Measurements from ENCODE around the gene ZNRF1. TPM values are rescaled to one million over a fixed set of nuclear protein-coding genes. Genes with fewer than 3 reads are reported as not detected.

ZNRF1 gene
- total RNA-seq, 1 experiment from 2014 or later, result 16.8 TPM

- peak; percentile 53 for DNase-seq (ENCODE audit: low read depth)
Observed at GRCh38 chr16:75026239-75026891, 27.5 kb downstream of the ZNRF1 start.

- DNase-seq (ENCODE audit: low read depth), result no peak
Observed at GRCh38 chr16:75026892-75027391, 28.1 kb downstream of the ZNRF1 start.

DNA sequence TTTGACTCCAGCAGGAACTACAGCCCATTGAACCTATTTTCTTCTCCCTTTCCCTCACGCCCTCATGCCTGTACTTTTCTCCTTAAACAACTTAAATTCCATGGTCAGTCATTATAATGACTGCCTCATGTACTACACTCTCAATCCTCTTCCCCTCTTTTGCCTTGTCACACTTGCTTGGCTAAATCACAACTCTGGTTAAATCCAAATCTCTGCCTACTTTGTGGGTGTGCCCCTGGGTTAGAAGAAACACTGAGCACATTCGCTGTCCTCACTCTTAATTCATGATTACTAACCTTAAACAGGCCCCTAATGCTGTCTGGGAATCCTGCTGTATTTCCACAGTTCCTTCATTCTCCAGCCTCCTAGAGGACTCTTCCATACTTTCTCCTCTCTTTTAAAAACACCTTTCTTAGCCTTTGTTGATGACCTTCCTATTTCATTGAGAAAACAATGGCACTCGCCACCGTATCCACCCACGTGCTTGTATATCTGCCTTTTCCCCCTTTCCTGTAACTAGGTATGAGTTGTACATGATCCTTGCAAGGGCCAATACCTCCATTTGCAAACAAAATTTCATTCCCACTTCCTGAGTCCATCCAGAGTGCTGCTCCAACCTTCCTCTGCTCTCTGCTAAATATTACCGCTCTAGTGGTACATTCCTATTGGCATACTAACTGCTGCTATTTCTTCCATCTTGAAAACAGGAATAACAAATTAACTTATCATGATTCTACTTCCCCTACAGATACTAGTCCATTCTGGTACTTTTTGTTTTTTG lies 28.9 kb downstream of the ZNRF1 start:
- DNase-seq (ENCODE audit: low read depth), result no peak

DNA sequence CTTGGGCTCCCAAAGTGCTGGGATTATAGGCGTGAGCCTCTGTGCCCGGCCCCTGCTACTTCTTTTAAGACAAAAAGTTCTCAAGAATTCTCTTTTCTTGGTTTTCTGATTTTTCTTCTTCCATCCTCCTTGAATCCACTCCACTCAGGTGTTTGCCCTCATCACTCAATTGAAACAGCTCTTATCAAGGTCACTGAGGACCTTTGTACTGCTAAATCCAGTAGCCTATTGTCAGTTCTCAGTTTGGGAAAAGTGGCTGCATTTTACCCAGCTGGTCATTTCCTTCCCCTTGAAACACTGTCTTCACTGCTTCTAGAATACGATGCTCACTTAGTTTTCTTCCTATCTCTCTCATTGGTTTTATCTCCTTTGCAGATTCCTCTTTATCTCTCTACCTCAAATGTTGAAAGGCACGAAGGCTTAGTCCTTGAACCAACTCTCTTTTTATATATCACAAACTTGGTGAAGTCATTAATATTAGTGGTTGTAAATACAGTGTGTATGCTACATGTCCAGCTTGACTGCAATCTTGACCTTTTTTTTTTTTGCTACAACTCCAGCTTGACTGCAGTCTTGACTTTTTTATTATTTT lies 29.8 kb downstream of the ZNRF1 start:
- DNase-seq (ENCODE audit: low read depth), result no peak

GRCh38 chr16:75029854-75030253 lies 31.0 kb downstream of the ZNRF1 start:
- peak; percentile 34 for DNase-seq (ENCODE audit: low read depth)

- no peak for DNase-seq (ENCODE audit: low read depth)
Observed at GRCh38 chr16:75032655-75033054, 33.8 kb downstream of the ZNRF1 start.

DNA sequence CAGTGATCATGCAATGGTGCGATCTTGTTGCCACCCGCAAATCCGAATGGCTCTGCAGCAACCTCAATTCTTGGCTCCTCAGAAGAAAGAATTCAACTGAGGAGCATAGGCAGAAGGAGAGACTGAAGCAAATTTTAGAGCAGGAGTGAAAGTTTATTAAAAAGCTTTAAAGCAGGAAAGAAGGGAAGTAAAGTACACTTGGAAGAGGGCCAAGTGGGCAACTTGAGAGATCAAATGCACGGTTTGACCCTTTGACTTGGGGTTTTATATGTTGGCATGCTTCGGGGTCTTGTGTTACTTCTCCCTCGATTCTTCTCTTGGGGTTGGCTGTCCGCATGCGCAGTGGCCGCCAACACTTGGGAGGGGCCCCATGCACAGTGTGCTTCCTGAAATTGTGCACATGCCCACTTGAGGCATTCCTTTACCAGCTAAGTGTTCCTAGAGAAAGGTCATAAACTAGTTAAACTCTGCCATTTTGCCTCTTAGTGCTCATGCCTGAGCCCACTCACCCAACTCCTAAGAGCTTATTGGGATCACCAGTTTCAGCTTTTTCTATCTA lies 36.7 kb downstream of the ZNRF1 start:
- DNase-seq (ENCODE audit: low read depth), result no peak

GRCh38 chr16:75038036-75038858 lies 39.4 kb downstream of the ZNRF1 start:
- peak; percentile 59 for DNase-seq (ENCODE audit: low read depth)

DNA sequence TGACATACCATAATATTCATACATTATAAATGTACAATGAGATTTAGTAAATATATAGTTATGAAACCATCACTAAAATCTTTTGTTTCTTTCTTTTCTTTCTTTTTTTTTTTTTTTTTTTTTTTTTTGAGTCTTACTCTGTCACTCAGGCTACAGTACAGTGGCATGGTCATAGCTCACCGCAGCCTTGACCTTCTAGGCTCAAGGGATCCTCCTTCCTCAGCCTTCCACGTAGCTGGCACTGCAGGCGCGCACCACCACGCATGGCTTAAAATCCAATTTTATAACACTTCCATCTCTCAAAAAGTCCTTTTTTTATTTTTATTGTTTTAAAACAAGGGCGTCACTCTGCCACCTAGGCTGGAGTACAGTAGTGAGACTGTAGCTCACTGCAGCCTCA lies 41.1 kb downstream of the ZNRF1 start:
- DNase-seq (ENCODE audit: low read depth), result no peak

- DNase-seq (ENCODE audit: low read depth), result no peak
Observed at GRCh38 chr16:75042426-75043174, 43.8 kb downstream of the ZNRF1 start.

DNA sequence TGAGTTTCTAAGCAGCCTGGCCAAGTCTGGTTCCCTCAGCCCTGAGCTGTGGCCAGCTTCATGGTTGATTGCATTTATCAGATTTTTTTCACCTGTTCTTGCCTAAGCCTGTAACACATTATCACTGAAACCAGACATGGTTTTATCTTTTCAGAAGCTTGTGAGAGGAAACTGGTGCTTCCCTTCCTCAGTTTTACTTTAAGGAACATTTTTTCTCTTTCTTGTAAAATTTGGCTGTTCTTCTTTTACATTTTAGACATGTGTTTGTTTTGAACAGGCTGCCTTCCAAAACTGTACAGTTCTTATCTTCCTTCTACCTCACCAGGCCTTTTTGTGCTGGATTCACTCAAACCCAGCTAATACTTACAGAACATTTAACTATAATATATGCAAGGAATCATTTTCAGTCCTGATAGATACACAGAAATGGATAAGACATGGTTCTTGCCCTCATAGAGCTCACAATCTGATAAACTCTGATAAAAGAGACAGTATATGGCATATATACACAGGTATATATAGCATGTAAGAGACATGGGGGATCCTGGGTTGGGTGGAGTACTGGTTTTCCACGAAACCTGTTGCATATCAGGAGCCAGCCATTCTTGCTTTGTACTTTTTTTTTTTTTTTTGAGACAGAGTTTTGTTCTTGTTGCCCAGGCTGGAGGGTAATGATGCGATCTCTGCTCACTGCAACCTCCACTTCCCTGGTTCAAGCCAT lies 44.5 kb downstream of the ZNRF1 start:
- DNase-seq (ENCODE audit: low read depth), result no peak

- peak; percentile 49 for DNase-seq (ENCODE audit: low read depth)
Observed at GRCh38 chr16:75044800-75045361, 46.1 kb downstream of the ZNRF1 start.

- DNase-seq (ENCODE audit: low read depth), result no peak
Observed at GRCh38 chr16:75045424-75045823, 46.6 kb downstream of the ZNRF1 start.

- DNase-seq (ENCODE audit: low read depth), result no peak
Observed at GRCh38 chr16:75048054-75048453, 49.2 kb downstream of the ZNRF1 start.

GRCh38 chr16:75048530-75048929 lies 49.7 kb downstream of the ZNRF1 start:
- no peak for DNase-seq (ENCODE audit: low read depth)

GRCh38 chr16:75052481-75053202 lies 53.8 kb downstream of the ZNRF1 start:
- DNase-seq (ENCODE audit: low read depth), result no peak

- peak; percentile 17 for DNase-seq (ENCODE audit: low read depth)
Observed at GRCh38 chr16:75053791-75054555, 55.1 kb downstream of the ZNRF1 start.

GRCh38 chr16:75054556-75054947 lies 55.7 kb downstream of the ZNRF1 start:
- no peak for DNase-seq (ENCODE audit: low read depth)

Data from LHCN-M2 (cell line).